DND-41 (cell line): ENCODE data around the gene ULK2.
A peak's percentile ranks its signal among the peaks of the same experiment; 100 is the strongest.

Experiments used
- ATAC-seq: fragments of 200-7000 bp; cut with Tn5 transposase; 3 replicates; pipeline ENCODE4 v1.9.1; 2021; ENCODE audit warnings: low read depth; ENCODE audit not compliant: insufficient read depth
- DNase-seq: peaks from one replicate; pipeline ENCODE4 v3.0.0-alpha.2; 2020
- H2AFZ ChIP-seq: 2 replicates; pipeline ENCODE4 v1.6.0; 2012; ENCODE audit warnings: low read depth, low read length
- H3K27ac ChIP-seq: 2 replicates; pipeline ENCODE4 v1.5.1; 2012; ENCODE audit warnings: low read length, inconsistent platforms
- H3K27me3 ChIP-seq: fragments of 200-600 bp; sonication (generic); 2 replicates; pipeline ENCODE4 v1.6.0; 2012; ENCODE audit warnings: low read length, mild to moderate bottlenecking, inconsistent platforms; ENCODE audit not compliant: insufficient read depth, poor library complexity
- H3K36me3 ChIP-seq: 2 replicates; pipeline ENCODE4 v1.5.1; 2012; ENCODE audit warnings: low read length, inconsistent platforms; ENCODE audit not compliant: insufficient read depth
- H3K4me1 ChIP-seq: 2 replicates; pipeline ENCODE4 v1.5.1; 2012; ENCODE audit warnings: mild to moderate bottlenecking, low read length; ENCODE audit not compliant: insufficient read depth
- H3K4me2 ChIP-seq: 2 replicates; pipeline ENCODE4 v1.6.0; 2012; ENCODE audit warnings: mild to moderate bottlenecking, moderate library complexity, low read length, inconsistent platforms; ENCODE audit not compliant: insufficient read depth
- H3K4me3 ChIP-seq, 2 experiments: fragments of 200-600 bp in 1 of 2; shearing (Covaris generic) in 1 of 2; 2 replicates each; pipeline ENCODE4 v1.5.1; 2012 to 2016; ENCODE audit warnings: inconsistent platforms in 2 of 2, low read length in 2 of 2, mild to moderate bottlenecking in 2 of 2, low read depth in 1 of 2, moderate library complexity in 1 of 2
- H3K79me2 ChIP-seq: 2 replicates; pipeline ENCODE4 v1.6.0; 2012; ENCODE audit warnings: low read length, inconsistent platforms; ENCODE audit not compliant: insufficient read depth
- H3K9ac ChIP-seq: 2 replicates; pipeline ENCODE4 v1.6.0; 2012; ENCODE audit warnings: low read depth, mild to moderate bottlenecking, inconsistent platforms, low read length, moderate library complexity
- H3K9me3 ChIP-seq: 2 replicates; pipeline ENCODE4 v1.5.1; 2012; ENCODE audit warnings: low read length, moderate library complexity, mild to moderate bottlenecking, inconsistent platforms; ENCODE audit not compliant: insufficient read depth, severe bottlenecking
- H4K20me1 ChIP-seq: 2 replicates; pipeline ENCODE4 v1.6.0; 2012; ENCODE audit warnings: low read length; ENCODE audit not compliant: insufficient read depth
- CTCF ChIP-seq: IDR thresholded peaks from 2 replicates; pipeline ENCODE4 v1.5.1; 2012; ENCODE audit warnings: borderline replicate concordance, low read length, moderate library complexity, mild to moderate bottlenecking; ENCODE audit not compliant: poor library complexity, severe bottlenecking; ENCODE audit errors: extremely low read depth
- EZH2 ChIP-seq: IDR thresholded peaks from 3 replicates; pipeline ENCODE4 v1.6.1; 2012; ENCODE audit warnings: borderline replicate concordance, low read depth, mild to moderate bottlenecking, moderate library complexity, low read length, inconsistent platforms; ENCODE audit not compliant: severe bottlenecking

The ULK2 gene

GRCh38 chr17:19755821-19756510 lies 111.8 kb downstream of the ULK2 start:
- no peak overlapping the region for H3K4me3 ChIP-seq
- H4K20me1 ChIP-seq: peaks cover 3% of the 10 kb centered on the region; the same call in 1 of the 2 replicates
- no peak overlapping the region for H2AFZ ChIP-seq
- TF ChIP-seq EZH2 (no peak), CTCF (no peak)
- ATAC-seq (no peak), DNase-seq (no peak)
- no peak overlapping the region for H3K9ac ChIP-seq
- no peaks in the 10 kb centered on the region for H3K79me2 ChIP-seq
- H3K36me3 ChIP-seq: no peaks in the 10 kb centered on the region
- H3K4me2 ChIP-seq: no peak overlapping the region
- H3K4me1 ChIP-seq: no peaks in the 10 kb centered on the region
- H3K27ac ChIP-seq: no peak overlapping the region
- H3K9me3 ChIP-seq: no peaks in the 10 kb centered on the region
- peaks cover 12% of the 10 kb centered on the region for H3K27me3 ChIP-seq

DNA sequence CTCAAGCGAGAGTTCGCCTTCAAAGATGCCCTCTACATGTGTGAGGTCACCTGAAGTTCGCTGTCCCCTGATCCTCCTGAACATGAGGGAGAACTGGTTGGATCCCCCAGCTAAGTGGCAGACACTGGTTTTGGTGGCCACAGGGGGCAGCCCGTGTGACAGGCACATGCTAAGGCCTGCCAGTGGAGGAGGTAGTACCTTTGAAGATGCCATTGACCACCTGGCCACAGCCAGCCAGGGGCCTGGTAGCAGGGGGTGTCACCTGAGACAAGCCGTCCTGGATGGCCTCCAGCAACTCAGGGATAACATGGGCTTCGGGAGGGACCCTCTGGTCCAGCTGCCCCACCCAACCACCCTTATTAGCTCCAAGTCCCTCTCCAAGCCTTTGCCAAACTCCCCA lies 112.3 kb downstream of the ULK2 start:
- DNase-seq: no peak
- H3K4me3 ChIP-seq: no peak overlapping the region
- peaks cover 15% of the 10 kb centered on the region for H3K27me3 ChIP-seq
- H3K4me1 ChIP-seq: no peaks in the 10 kb centered on the region
- no peaks in the 10 kb centered on the region for H3K79me2 ChIP-seq
- H3K36me3 ChIP-seq: no peaks in the 10 kb centered on the region
- H3K4me2 ChIP-seq: no peak overlapping the region
- TF ChIP-seq EZH2 (no peak), CTCF (no peak)
- no peak for ATAC-seq
- no peak overlapping the region for H3K27ac ChIP-seq
- H2AFZ ChIP-seq: no peak overlapping the region
- peaks cover 6% of the 10 kb centered on the region; the same call in 1 of the 2 replicates for H4K20me1 ChIP-seq
- H3K9ac ChIP-seq: no peak overlapping the region
- no peaks in the 10 kb centered on the region for H3K9me3 ChIP-seq

GRCh38 chr17:19753661-19754463 lies 113.9 kb downstream of the ULK2 start:
- no peak for TF ChIP-seq EZH2
- peak; percentile 48 for TF ChIP-seq CTCF
- peaks cover 6% of the 10 kb centered on the region; the same call in 1 of the 2 replicates for H4K20me1 ChIP-seq
- DNase-seq (no peak), ATAC-seq (no peak)
- no peak overlapping the region for H2AFZ ChIP-seq
- H3K4me3 ChIP-seq: no peak overlapping the region
- no peak overlapping the region for H3K9ac ChIP-seq
- H3K79me2 ChIP-seq: no peaks in the 10 kb centered on the region
- H3K27me3 ChIP-seq: peaks cover 15% of the 10 kb centered on the region
- H3K27ac ChIP-seq: no peak overlapping the region
- H3K4me1 ChIP-seq: no peaks in the 10 kb centered on the region
- no peaks in the 10 kb centered on the region for H3K9me3 ChIP-seq
- no peaks in the 10 kb centered on the region for H3K36me3 ChIP-seq
- no peak overlapping the region for H3K4me2 ChIP-seq
